ENCODE results near the gene HOXB3.

DNA sequence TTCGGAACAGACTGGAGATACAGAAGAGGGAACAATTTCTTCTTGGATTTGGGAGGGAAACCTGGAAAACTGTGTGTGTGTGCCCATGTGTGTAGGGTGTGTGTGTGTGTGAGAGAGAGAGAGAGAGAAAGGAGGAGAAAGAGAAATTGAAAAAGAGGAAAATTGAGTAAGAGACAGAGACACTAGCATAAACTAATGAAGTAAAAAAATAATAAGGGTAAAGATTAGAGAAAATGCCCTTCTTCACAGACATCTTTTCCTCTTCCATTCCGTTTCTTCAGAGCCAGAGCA lies 31.3 kb downstream of the HOXB3 start:
- no peak for TF ChIP-seq CTCF (IDR thresholded peaks at IDR 0.05)
- no peak for TF ChIP-seq POLR2A (IDR thresholded peaks at IDR 0.05)
- no peak for TF ChIP-seq EP300 (IDR thresholded peaks at IDR 0.05)
